K562 (cell line): ENCODE measurements around the gene PTAFR. TPM values are rescaled to one million over a fixed set of nuclear protein-coding genes. Genes with fewer than 3 reads are reported as not detected.

Experiments
- CHCHD3 ChIP-seq: fragments of 250-450 bp; sonication (Bioruptor Pico); IDR thresholded peaks from 2 replicates; pipeline ENCODE4 v2.1.2; 2022; ENCODE audit warnings: mild to moderate bottlenecking
- ELK3 ChIP-seq: fragments of 450-650 bp; formaldehyde crosslinking; IDR thresholded peaks from 2 replicates; pipeline ENCODE4 v1.4.0; 2020; ENCODE audit warnings: mild to moderate bottlenecking
- FOXK2 ChIP-seq, 2 experiments: fragments of 450-650 bp; IDR thresholded peaks in 1 of 2; conservative IDR thresholded peaks in 1 of 2; 2 replicates each; pipeline ENCODE4 v1.6.1; 2016; ENCODE audit warnings: low read depth in 2 of 2, mild to moderate bottlenecking in 1 of 2
- KDM1A ChIP-seq, 2 experiments: fragments of 450-650 bp; IDR thresholded peaks; 2 replicates each; pipeline ENCODE4 v1.6.1; 2016; ENCODE audit warnings: mild to moderate bottlenecking in 2 of 2
- MTA3 ChIP-seq: fragments of 450-650 bp; formaldehyde crosslinking; IDR thresholded peaks from 2 replicates; pipeline ENCODE4 v1.6.1; 2017; ENCODE audit warnings: mild to moderate bottlenecking, borderline replicate concordance
- PURB ChIP-seq: sonication (generic); formaldehyde crosslinking; IDR thresholded peaks from 2 replicates; pipeline ENCODE4 v1.9.0; 2021; ENCODE audit warnings: low read depth, mild to moderate bottlenecking, missing genetic modification reagents
- ZBTB11 ChIP-seq, 3 experiments: fragments of 200-800 bp in 1 of 3; fragments of 250-450 bp in 1 of 3; fragments of 450-650 bp in 1 of 3; sonication (Bioruptor Pico) in 1 of 3; sonication (Bioruptor generic) in 1 of 3; formaldehyde crosslinking in 1 of 3; IDR thresholded peaks; 2 replicates each; pipeline versions ENCODE4 v1.6.1 to v1.8.0; 2016 to 2022; ENCODE audit warnings: mild to moderate bottlenecking in 2 of 3, missing genetic modification characterization in 2 of 3, missing compliant biosample characterization in 1 of 3, moderate library complexity in 1 of 3
- ZNF174 ChIP-seq: fragments of 250-450 bp; sonication (Bioruptor Pico); IDR thresholded peaks from 2 replicates; pipeline ENCODE4 v1.4.0; 2020; ENCODE audit warnings: mild to moderate bottlenecking
- ZNF512 ChIP-seq: IDR thresholded peaks from 2 replicates; pipeline ENCODE4 v1.6.1; 2016; ENCODE audit warnings: missing genetic modification characterization, missing compliant biosample characterization
- ZNF717 ChIP-seq: fragments of 250-450 bp; sonication (Bioruptor Pico); IDR thresholded peaks from 2 replicates; pipeline ENCODE4 v1.5.0; 2021
- polyA plus RNA-seq, 8 experiments: library from polyadenylated mRNA; depleted of rRNA in 4 of 8; stranded (reverse) in 5 of 8; unstranded in 3 of 8; fragments of >200 nt; fragmentation: Nextera tagmentation in 2 of 8; fragmentation: Illumina TruSeq in 1 of 8; extraction: Ambion mirVana in 2 of 8; extraction: Trizol in 1 of 8; gene quantifications; 2 replicates each; pipeline versions ENCODE4 v1.2.1 to v1.2.3, GENCODE V29; 2011 to 2014; ENCODE audit warnings: inconsistent platforms in 1 of 8, missing spikeins in 1 of 8
- total RNA-seq, 7 experiments: library from RNA; depleted of rRNA in 6 of 7; stranded (reverse); fragments of >200 nt in 6 of 7; fragmentation: Illumina TruSeq in 2 of 7; extraction: Trizol in 2 of 7; gene quantifications; 2 replicates each; pipeline versions ENCODE4 v1.2.1 to v1.2.3, GENCODE V29; 2011 to 2021; ENCODE audit warnings: low replicate concordance in 1 of 7
- TF ChIP-seq, protein P1 (sequence below), 2 experiments: fragments of 450-650 bp; formaldehyde crosslinking in 1 of 2; IDR thresholded peaks; 2 replicates each; pipeline versions ENCODE4 v1.4.0 to v1.6.1; 2014 to 2020; ENCODE audit warnings: mild to moderate bottlenecking in 2 of 2, borderline replicate concordance in 1 of 2, low read depth in 1 of 2

PTAFR gene
- total and polyA plus RNA-seq, 9 of the 15 experiments (the other 6 are each of a cell fraction or from before 2014, with no cell fraction given) = 0.15 to 0.55 (median 0.40) TPM; not detected in 1

DNA sequence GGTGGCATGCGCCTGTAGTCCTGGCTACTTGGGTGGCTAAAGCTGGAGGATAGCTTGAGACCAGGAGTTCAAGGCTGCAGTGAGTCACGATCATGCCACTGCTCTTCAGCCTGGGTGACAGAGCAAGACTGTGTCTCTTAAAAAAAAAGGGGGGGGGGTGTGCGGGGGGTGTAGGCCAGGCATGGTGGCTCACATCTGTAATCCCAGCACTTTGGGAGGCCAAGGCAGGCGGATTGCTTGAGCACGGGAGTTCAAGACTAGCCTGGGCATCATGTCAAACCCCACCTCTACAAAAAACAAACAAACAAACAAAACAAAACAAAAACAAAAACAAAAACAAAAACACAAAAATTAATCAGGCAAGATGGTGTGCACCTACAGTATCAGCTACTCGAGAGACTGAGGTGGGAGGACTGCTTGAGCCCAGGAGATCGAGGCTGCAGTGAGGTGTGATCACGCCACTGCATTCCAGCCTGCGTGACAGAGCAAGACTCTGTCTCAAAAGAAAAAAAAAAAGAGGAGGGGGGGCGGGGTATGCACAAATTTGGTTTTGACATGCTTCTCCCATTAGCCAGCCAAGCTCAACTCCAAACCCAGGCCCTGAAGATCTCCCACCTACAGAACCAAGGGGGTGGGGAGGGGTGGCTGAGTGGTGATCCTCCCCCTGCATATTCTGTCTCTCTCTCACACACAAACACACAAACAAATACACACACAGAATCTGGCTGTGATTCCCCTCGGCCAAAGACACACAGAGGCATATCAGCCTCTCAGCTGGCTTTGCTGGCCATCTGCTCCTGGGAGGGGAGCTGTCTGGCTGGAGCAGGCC is 3.1 kb downstream of the PTAFR start (continued):
- TF ChIP-seq ZBTB11 (CRISPR knock-in tag; IDR thresholded peaks at IDR 0.05) = no peak
- 0 out of 4 replicates have a peak, but pooled peaks of 1 of the 2 experiments have one; percentile 13 for TF ChIP-seq KDM1A (IDR thresholded peaks at IDR 0.05)
- no peak for TF ChIP-seq ZNF717 (CRISPR knock-in tag)
- TF ChIP-seq, protein P1, sequence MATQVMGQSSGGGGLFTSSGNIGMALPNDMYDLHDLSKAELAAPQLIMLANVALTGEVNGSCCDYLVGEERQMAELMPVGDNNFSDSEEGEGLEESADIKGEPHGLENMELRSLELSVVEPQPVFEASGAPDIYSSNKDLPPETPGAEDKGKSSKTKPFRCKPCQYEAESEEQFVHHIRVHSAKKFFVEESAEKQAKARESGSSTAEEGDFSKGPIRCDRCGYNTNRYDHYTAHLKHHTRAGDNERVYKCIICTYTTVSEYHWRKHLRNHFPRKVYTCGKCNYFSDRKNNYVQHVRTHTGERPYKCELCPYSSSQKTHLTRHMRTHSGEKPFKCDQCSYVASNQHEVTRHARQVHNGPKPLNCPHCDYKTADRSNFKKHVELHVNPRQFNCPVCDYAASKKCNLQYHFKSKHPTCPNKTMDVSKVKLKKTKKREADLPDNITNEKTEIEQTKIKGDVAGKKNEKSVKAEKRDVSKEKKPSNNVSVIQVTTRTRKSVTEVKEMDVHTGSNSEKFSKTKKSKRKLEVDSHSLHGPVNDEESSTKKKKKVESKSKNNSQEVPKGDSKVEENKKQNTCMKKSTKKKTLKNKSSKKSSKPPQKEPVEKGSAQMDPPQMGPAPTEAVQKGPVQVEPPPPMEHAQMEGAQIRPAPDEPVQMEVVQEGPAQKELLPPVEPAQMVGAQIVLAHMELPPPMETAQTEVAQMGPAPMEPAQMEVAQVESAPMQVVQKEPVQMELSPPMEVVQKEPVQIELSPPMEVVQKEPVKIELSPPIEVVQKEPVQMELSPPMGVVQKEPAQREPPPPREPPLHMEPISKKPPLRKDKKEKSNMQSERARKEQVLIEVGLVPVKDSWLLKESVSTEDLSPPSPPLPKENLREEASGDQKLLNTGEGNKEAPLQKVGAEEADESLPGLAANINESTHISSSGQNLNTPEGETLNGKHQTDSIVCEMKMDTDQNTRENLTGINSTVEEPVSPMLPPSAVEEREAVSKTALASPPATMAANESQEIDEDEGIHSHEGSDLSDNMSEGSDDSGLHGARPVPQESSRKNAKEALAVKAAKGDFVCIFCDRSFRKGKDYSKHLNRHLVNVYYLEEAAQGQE (IDR thresholded peaks at IDR 0.05; ENCODE audit: borderline replicate concordance) = no peak
- TF ChIP-seq, protein P1 (CRISPR knock-in tag; IDR thresholded peaks at IDR 0.05; ENCODE audit: low read depth) = no peak
- TF ChIP-seq MTA3 = no peak
- TF ChIP-seq FOXK2 (conservative IDR thresholded peaks at IDR 0.05 in 1 of 2, IDR thresholded peaks at IDR 0.05 in 1 of 2; ENCODE audit: low read depth in 2 of 2) = peak in 1 of 2 experiments; percentile 7; a peak in 1 of 4 replicates
- TF ChIP-seq ELK3 = no peak
- TF ChIP-seq PURB (CRISPR knock-in tag) = no peak
- no peak for TF ChIP-seq CHCHD3 (CRISPR knock-in tag)
- 0 out of 2 replicates have a peak, but pooled peaks have one; percentile 32 for TF ChIP-seq ZNF512
- TF ChIP-seq ZNF174 (CRISPR knock-in tag) = no peak
